HG02623 (cell line): Measurements from ENCODE around the gene BROX.
A peak's percentile ranks its signal among the peaks of the same experiment; 100 is the strongest.

Experiments
- ATAC-seq: cut with Tn5 transposase; IDR thresholded peaks from one replicate; pipeline ENCODE4 v1.9.1; 2021; ENCODE audit warnings: moderate library complexity; ENCODE audit not compliant: unreplicated experiment

Gene BROX

DNA sequence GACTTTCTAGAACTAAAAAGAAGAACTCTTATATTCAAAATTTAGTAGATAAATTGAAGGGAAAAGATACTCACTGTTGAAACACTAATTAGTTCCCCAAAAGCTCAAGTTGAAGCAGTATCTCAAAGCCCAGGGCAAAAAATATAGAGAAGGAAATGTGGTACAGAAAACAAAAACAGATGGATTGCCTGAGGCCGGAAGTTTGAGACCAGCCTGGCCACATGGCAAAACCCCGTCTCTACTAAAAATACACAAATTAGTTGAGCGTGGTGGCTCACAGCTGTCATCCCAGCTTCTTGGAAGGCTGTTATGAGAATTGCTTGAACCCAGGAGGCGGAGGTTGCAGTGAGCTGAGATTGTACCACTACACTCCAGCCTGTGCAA lies 60.6 kb downstream of the BROX start:
- ATAC-seq, result peak; percentile 79

DNA sequence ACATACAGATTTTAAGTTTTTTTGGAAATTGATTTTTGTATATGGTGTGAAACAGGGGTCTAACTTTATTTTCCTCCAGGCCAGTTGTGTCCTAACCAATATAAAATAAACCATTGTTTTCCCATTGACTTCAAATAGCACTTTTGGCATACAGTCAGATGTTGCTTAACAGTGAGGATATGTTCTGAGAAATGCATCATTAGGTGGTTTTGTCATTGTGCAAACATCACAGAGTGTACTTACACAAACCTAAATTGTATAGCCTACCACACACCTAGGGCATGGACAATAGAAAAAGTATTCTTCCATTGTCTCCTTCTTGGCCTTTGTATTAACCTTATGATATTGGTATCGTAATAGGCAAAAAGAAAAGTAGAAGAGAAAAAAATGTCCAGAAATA lies 65.1 kb downstream of the BROX start:
- no peak for ATAC-seq

GRCh38 chr1:222777977-222778376 lies 65.6 kb downstream of the BROX start:
- ATAC-seq, result no peak

- ATAC-seq, result no peak
These were observed 68.9 kb downstream of the BROX start for GRCh38 chr1:222781251-222781650.

DNA sequence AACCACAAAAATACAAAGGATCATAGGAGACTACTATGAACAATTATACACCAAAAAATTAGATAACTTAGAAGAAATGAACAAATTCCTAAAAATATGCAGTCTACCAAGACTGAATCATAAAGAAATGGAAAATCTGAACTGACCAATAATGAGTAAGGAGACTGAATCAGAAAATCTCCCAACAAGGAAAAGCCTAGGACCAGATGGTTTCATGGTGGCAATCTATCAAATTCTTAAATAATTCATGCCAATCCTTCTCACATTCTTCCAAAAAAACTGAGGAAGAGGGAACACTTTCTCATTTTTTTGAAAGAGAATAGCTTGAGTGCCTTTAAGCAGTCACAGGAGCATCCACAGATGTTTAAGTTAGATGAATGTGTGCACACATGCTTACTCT lies 70.7 kb downstream of the BROX start:
- no peak for ATAC-seq

GRCh38 chr1:222784371-222784770 lies 72.0 kb downstream of the BROX start:
- ATAC-seq, result no peak
